ENCODE measurements around the gene SNRK.

Gene SNRK

DNA sequence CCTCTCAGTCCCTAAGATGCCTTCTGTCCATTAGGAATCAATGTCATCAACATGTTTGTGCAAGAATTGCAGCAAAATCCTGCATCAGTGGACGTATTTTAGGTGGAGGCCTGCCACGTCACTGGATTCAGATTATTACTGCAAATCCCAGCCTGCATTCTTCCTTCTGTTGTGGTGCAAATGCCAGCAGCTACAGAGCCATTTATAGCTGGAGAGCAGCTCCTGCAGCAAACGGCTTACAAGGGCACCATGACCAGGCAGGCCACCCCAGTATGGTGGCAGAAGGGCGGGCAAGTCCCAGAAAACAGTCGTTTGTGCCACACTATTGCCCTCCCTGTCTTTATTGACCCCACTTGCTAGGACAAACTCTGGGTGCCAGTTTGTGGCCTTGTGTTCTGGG lies 74.7 kb downstream of the SNRK start:
- H3K9ac ChIP-seq (ENCODE audit: low read length) = no peak overlapping the region
- H3K27ac ChIP-seq (ENCODE audit: low read depth, low read length) = no peak overlapping the region
- H3K36me3 ChIP-seq (ENCODE audit: control insufficient read depth, insufficient read depth, low read length) = peaks cover 4% of the 10 kb centered on the region
- H3K27me3 ChIP-seq (ENCODE audit: control insufficient read depth, insufficient read depth, low read length) = no peaks in the 10 kb centered on the region
- no peak overlapping the region for H3K4me3 ChIP-seq (ENCODE audit: low read length)
- no peaks in the 10 kb centered on the region for H3K4me1 ChIP-seq (ENCODE audit: control insufficient read depth, insufficient read depth, low read length)

- no peaks in the 10 kb centered on the region for H3K4me1 ChIP-seq (ENCODE audit: control insufficient read depth, insufficient read depth, low read length)
- H3K36me3 ChIP-seq (ENCODE audit: control insufficient read depth, insufficient read depth, low read length) = peaks cover 4% of the 10 kb centered on the region
- H3K27me3 ChIP-seq (ENCODE audit: control insufficient read depth, insufficient read depth, low read length) = no peaks in the 10 kb centered on the region
- no peak overlapping the region for H3K27ac ChIP-seq (ENCODE audit: low read depth, low read length)
- H3K4me3 ChIP-seq (ENCODE audit: low read length) = no peak overlapping the region
- H3K9ac ChIP-seq (ENCODE audit: low read length) = no peak overlapping the region
These were observed 75.8 kb downstream of the SNRK start for GRCh38 chr3:43362183-43362582.

- Histone ChIP-seq H3K36me3 (ENCODE audit: control insufficient read depth, insufficient read depth, low read length) (peaks cover 4% of the 10 kb centered on the region), H3K27ac (ENCODE audit: low read depth, low read length) (no peak overlapping the region), H3K4me3 (ENCODE audit: low read length) (no peak overlapping the region), H3K9ac (ENCODE audit: low read length) (no peak overlapping the region), H3K27me3 (ENCODE audit: control insufficient read depth, insufficient read depth, low read length) (no peaks in the 10 kb centered on the region), H3K4me1 (ENCODE audit: control insufficient read depth, insufficient read depth, low read length) (no peaks in the 10 kb centered on the region)
These were observed 76.6 kb downstream of the SNRK start for GRCh38 chr3:43362961-43363360.

DNA sequence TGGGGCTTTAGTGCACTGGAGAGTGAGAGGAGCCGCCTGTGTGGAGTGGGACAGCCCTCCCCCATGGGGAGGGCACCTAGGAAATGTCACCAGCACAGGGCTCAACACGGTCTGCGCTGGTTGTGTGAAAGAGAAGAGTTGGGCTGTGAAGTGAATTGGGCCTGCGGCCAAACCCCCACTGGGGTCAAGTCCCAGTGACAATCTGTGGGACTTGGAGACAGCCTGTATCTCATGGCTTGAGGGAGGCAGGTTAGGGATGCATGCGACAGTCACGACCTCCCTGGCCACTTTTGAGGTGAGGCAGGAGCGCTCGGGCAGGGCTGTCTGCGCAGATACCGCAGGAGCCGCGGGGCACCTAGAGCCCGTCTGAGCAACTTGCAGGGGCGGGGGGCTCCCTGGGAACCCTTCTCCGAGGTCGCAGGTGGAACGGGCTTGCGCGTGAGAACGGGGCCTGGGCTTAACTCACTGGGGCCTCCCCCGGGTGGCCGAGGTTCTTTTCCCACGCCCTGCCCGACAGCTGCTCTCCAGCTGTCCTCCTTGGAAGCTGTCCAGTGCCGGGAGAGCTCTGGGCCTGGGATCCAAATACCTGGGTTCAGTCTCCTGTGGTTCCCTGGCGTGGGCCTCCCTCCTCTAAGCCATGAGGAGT lies 77.4 kb downstream of the SNRK start:
- Histone ChIP-seq H3K9ac (ENCODE audit: low read length) (no peak overlapping the region), H3K36me3 (ENCODE audit: control insufficient read depth, insufficient read depth, low read length) (peaks cover 4% of the 10 kb centered on the region), H3K4me1 (ENCODE audit: control insufficient read depth, insufficient read depth, low read length) (no peaks in the 10 kb centered on the region), H3K27me3 (ENCODE audit: control insufficient read depth, insufficient read depth, low read length) (no peaks in the 10 kb centered on the region), H3K27ac (ENCODE audit: low read depth, low read length) (no peak overlapping the region), H3K4me3 (ENCODE audit: low read length) (no peak overlapping the region)

GRCh38 chr3:43364494-43364893 lies 78.2 kb downstream of the SNRK start:
- Histone ChIP-seq H3K36me3 (ENCODE audit: control insufficient read depth, insufficient read depth, low read length) (peaks cover 4% of the 10 kb centered on the region), H3K27me3 (ENCODE audit: control insufficient read depth, insufficient read depth, low read length) (no peaks in the 10 kb centered on the region), H3K9ac (ENCODE audit: low read length) (no peak overlapping the region), H3K4me1 (ENCODE audit: control insufficient read depth, insufficient read depth, low read length) (no peaks in the 10 kb centered on the region), H3K27ac (ENCODE audit: low read depth, low read length) (no peak overlapping the region), H3K4me3 (ENCODE audit: low read length) (no peak overlapping the region)

- no peaks in the 10 kb centered on the region for H3K4me1 ChIP-seq (ENCODE audit: control insufficient read depth, insufficient read depth, low read length)
These were observed 78.6 kb downstream of the SNRK start for GRCh38 chr3:43364926-43365325.

DNA sequence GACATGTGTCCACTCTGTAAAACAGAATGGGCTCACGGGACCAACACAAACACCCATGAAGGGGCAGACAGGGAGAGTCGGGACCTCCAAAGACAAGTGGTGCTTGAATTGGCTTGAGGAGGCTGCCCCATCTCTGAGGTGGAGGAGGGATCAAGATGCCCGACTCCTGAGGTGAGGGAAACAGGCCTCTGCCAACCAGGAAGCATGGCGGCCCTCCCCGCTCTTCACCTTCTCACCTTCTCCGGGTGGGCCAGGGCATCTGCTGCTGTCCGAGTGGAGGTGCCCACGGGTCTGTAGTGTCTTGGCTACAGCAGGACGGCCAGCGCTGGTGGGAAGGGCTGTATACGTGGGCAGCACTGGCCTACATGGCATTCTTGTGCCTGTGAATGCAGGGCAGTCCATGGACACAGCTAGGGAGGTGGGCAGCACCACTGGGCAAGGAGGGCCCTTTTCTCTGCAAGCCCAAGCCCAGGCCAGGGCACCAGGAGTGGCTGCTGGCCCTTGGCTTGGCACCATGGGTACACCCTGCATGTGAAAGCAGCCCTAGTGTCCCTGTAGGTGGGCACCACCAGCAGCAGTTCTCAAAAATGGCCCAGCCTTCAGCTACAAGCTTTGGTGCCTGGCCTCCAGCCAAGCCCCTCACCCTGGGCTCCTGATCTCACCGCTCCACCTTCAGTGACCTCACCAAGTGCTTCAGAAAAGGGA lies 79.4 kb downstream of the SNRK start:
- Histone ChIP-seq H3K27me3 (ENCODE audit: control insufficient read depth, insufficient read depth, low read length) (no peaks in the 10 kb centered on the region), H3K27ac (ENCODE audit: low read depth, low read length) (no peak overlapping the region)

More at GRCh38 chr3:43364926-43365325, 78.6 kb downstream of the SNRK start:
- Histone ChIP-seq H3K27ac (ENCODE audit: low read depth, low read length) (no peak overlapping the region), H3K9ac (ENCODE audit: low read length) (no peak overlapping the region), H3K27me3 (ENCODE audit: control insufficient read depth, insufficient read depth, low read length) (no peaks in the 10 kb centered on the region), H3K4me3 (ENCODE audit: low read length) (no peak overlapping the region), H3K36me3 (ENCODE audit: control insufficient read depth, insufficient read depth, low read length) (peaks cover 4% of the 10 kb centered on the region)

DNA sequence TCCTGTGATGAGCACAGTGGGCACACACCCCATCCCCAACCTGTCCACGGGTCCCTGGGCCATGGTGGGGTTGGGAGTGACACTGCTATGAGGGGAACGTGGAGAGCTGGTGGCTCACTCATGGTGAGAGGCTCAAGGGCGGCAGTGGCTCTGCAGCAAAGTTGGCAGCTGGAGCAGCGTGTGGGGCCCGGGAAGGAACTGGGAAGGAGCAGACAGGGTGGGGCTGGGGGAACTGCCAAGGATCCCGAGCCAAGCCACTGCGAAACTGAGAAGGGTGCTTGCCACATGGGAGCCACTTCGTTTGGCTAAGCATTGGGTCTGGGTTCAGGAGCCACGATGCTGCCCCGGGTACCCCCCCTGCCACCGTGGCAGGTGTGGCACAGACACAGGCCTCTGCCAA lies 80.1 kb downstream of the SNRK start:
- Histone ChIP-seq H3K27me3 (ENCODE audit: control insufficient read depth, insufficient read depth, low read length) (no peaks in the 10 kb centered on the region), H3K4me3 (ENCODE audit: low read length) (no peak overlapping the region), H3K36me3 (ENCODE audit: control insufficient read depth, insufficient read depth, low read length) (peaks cover 4% of the 10 kb centered on the region), H3K27ac (ENCODE audit: low read depth, low read length) (no peak overlapping the region), H3K9ac (ENCODE audit: low read length) (no peak overlapping the region), H3K4me1 (ENCODE audit: control insufficient read depth, insufficient read depth, low read length) (no peaks in the 10 kb centered on the region)

More for the DNA sequence above, 79.4 kb downstream of the SNRK start:
- Histone ChIP-seq H3K4me1 (ENCODE audit: control insufficient read depth, insufficient read depth, low read length) (no peaks in the 10 kb centered on the region), H3K9ac (ENCODE audit: low read length) (no peak overlapping the region), H3K36me3 (ENCODE audit: control insufficient read depth, insufficient read depth, low read length) (peaks cover 4% of the 10 kb centered on the region), H3K4me3 (ENCODE audit: low read length) (no peak overlapping the region)

DNA sequence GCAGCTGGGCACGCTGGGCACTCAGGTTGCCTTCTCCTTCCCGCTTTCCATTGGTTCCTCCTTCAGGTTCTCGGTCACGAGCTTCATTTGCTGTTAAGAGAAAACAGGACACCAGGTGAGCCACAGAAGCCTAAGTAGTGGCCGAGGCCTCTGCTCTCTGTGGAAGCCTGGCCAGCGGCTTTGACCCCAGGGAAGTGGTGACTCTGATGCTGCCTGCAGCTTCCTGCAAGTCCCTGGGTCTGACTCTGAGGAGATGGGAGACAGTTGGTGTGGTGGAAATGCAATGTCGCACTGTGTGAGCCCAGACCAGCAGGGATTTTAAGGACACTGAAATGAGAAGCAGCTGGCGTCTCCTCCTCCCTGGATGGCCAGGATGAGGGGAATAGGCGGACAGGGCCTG lies 80.5 kb downstream of the SNRK start:
- Histone ChIP-seq H3K36me3 (ENCODE audit: control insufficient read depth, insufficient read depth, low read length) (peaks cover 4% of the 10 kb centered on the region), H3K27ac (ENCODE audit: low read depth, low read length) (no peak overlapping the region), H3K4me1 (ENCODE audit: control insufficient read depth, insufficient read depth, low read length) (no peaks in the 10 kb centered on the region), H3K4me3 (ENCODE audit: low read length) (no peak overlapping the region), H3K9ac (ENCODE audit: low read length) (no peak overlapping the region), H3K27me3 (ENCODE audit: control insufficient read depth, insufficient read depth, low read length) (no peaks in the 10 kb centered on the region)

- H3K27me3 ChIP-seq (ENCODE audit: control insufficient read depth, insufficient read depth, low read length) = no peaks in the 10 kb centered on the region
These were observed 83.3 kb downstream of the SNRK start for GRCh38 chr3:43369404-43370292.

GRCh38 chr3:43370293-43370980 lies 84.1 kb downstream of the SNRK start:
- H3K27ac ChIP-seq (ENCODE audit: low read depth, low read length) = no peak overlapping the region
- H3K36me3 ChIP-seq (ENCODE audit: control insufficient read depth, insufficient read depth, low read length) = peaks cover 4% of the 10 kb centered on the region
- no peak overlapping the region for H3K4me3 ChIP-seq (ENCODE audit: low read length)
- no peak overlapping the region for H3K9ac ChIP-seq (ENCODE audit: low read length)
- no peaks in the 10 kb centered on the region for H3K27me3 ChIP-seq (ENCODE audit: control insufficient read depth, insufficient read depth, low read length)
- no peaks in the 10 kb centered on the region for H3K4me1 ChIP-seq (ENCODE audit: control insufficient read depth, insufficient read depth, low read length)

More at GRCh38 chr3:43369404-43370292, 83.3 kb downstream of the SNRK start:
- no peak overlapping the region for H3K4me3 ChIP-seq (ENCODE audit: low read length)
- peaks cover 4% of the 10 kb centered on the region for H3K36me3 ChIP-seq (ENCODE audit: control insufficient read depth, insufficient read depth, low read length)
- no peak overlapping the region for H3K9ac ChIP-seq (ENCODE audit: low read length)
- H3K4me1 ChIP-seq (ENCODE audit: control insufficient read depth, insufficient read depth, low read length) = no peaks in the 10 kb centered on the region
- H3K27ac ChIP-seq (ENCODE audit: low read depth, low read length) = no peak overlapping the region

GRCh38 chr3:43371494-43371893 lies 85.2 kb downstream of the SNRK start:
- Histone ChIP-seq H3K4me1 (ENCODE audit: control insufficient read depth, insufficient read depth, low read length) (no peaks in the 10 kb centered on the region), H3K4me3 (ENCODE audit: low read length) (no peak overlapping the region), H3K9ac (ENCODE audit: low read length) (no peak overlapping the region), H3K27ac (ENCODE audit: low read depth, low read length) (no peak overlapping the region), H3K36me3 (ENCODE audit: control insufficient read depth, insufficient read depth, low read length) (no peaks in the 10 kb centered on the region), H3K27me3 (ENCODE audit: control insufficient read depth, insufficient read depth, low read length) (no peaks in the 10 kb centered on the region)
